Measurements from ENCODE around the gene MFSD1.

Gene MFSD1

GRCh38 chr3:158823426-158823825 lies 21.6 kb downstream of the MFSD1 start:
- H3K27me3 ChIP-seq (ENCODE audit: low read depth, low read length), result no peaks in the 10 kb centered on the region
- no peak overlapping the region for H3K4me3 ChIP-seq (ENCODE audit: low read length)
- H2AFZ ChIP-seq (ENCODE audit: low read depth, low read length), result no peak overlapping the region
- no peaks in the 10 kb centered on the region for H3K79me2 ChIP-seq (ENCODE audit: low read length)
- no peak for TF ChIP-seq EZH2phosphoT487 (IDR thresholded peaks at IDR 0.05; ENCODE audit: low read depth)
- TF ChIP-seq, protein P1, sequence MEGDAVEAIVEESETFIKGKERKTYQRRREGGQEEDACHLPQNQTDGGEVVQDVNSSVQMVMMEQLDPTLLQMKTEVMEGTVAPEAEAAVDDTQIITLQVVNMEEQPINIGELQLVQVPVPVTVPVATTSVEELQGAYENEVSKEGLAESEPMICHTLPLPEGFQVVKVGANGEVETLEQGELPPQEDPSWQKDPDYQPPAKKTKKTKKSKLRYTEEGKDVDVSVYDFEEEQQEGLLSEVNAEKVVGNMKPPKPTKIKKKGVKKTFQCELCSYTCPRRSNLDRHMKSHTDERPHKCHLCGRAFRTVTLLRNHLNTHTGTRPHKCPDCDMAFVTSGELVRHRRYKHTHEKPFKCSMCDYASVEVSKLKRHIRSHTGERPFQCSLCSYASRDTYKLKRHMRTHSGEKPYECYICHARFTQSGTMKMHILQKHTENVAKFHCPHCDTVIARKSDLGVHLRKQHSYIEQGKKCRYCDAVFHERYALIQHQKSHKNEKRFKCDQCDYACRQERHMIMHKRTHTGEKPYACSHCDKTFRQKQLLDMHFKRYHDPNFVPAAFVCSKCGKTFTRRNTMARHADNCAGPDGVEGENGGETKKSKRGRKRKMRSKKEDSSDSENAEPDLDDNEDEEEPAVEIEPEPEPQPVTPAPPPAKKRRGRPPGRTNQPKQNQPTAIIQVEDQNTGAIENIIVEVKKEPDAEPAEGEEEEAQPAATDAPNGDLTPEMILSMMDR (IDR thresholded peaks at IDR 0.05; ENCODE audit: low read depth, low read length), result no peak
- no peak overlapping the region for H3K27ac ChIP-seq (ENCODE audit: low read length)
- no peak overlapping the region for H3K4me2 ChIP-seq (ENCODE audit: low read length)
- no peak overlapping the region for H3K9ac ChIP-seq (ENCODE audit: low read length)
- no peaks in the 10 kb centered on the region for H3K4me1 ChIP-seq (ENCODE audit: low read length)
- H3K36me3 ChIP-seq (replicated peaks; ENCODE audit: low read depth, low read length), result peaks cover 11% of the 10 kb centered on the region
- no peaks in the 10 kb centered on the region for H3K9me3 ChIP-seq (ENCODE audit: insufficient read depth, low read length)
- H4K20me1 ChIP-seq (ENCODE audit: insufficient read depth, low read length), result no peaks in the 10 kb centered on the region

DNA sequence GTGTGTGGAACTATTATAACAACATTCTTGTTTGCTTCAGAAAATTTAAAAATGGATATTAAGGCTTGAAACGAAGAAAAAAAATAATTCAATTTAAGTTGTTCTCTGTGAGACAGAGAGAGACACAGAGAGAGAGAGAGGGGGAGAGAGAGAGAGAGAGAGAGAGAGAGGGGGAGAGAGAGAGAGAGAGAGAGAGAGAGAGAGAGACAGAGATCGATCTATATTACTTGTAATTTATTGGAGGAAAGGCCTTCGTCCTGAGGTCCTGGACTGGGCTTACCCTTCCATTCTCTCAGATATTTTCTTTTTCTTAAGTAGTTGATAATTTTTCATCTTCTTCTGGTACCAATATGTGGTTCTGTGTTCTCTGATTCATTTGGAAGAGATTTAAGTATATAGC lies 25.9 kb downstream of the MFSD1 start:
- no peaks in the 10 kb centered on the region for H3K4me1 ChIP-seq (ENCODE audit: low read length)
- no peak overlapping the region for H3K27ac ChIP-seq (ENCODE audit: low read length)
- peaks cover 11% of the 10 kb centered on the region for H3K36me3 ChIP-seq (replicated peaks; ENCODE audit: low read depth, low read length)
- no peak overlapping the region for H3K4me3 ChIP-seq (ENCODE audit: low read length)
- H3K4me2 ChIP-seq (ENCODE audit: low read length), result no peak overlapping the region
- H3K79me2 ChIP-seq (ENCODE audit: low read length), result no peaks in the 10 kb centered on the region
- H4K20me1 ChIP-seq (ENCODE audit: insufficient read depth, low read length), result no peaks in the 10 kb centered on the region
- H2AFZ ChIP-seq (ENCODE audit: low read depth, low read length), result no peak overlapping the region
- no peaks in the 10 kb centered on the region for H3K27me3 ChIP-seq (ENCODE audit: low read depth, low read length)
- H3K9ac ChIP-seq (ENCODE audit: low read length), result no peak overlapping the region
- H3K9me3 ChIP-seq (ENCODE audit: insufficient read depth, low read length), result no peaks in the 10 kb centered on the region
- no peak for TF ChIP-seq EZH2phosphoT487 (IDR thresholded peaks at IDR 0.05; ENCODE audit: low read depth)
- TF ChIP-seq, protein P1 (IDR thresholded peaks at IDR 0.05; ENCODE audit: low read depth, low read length), result no peak

GRCh38 chr3:158830391-158830790 lies 28.5 kb downstream of the MFSD1 start:
- no peak overlapping the region for H3K4me3 ChIP-seq (ENCODE audit: low read length)
- peaks cover 1% of the 10 kb centered on the region for H3K36me3 ChIP-seq (replicated peaks; ENCODE audit: low read depth, low read length)
- TF ChIP-seq, protein P1 (IDR thresholded peaks at IDR 0.05; ENCODE audit: low read depth, low read length), result no peak
- TF ChIP-seq EZH2phosphoT487 (IDR thresholded peaks at IDR 0.05; ENCODE audit: low read depth), result no peak
- H3K4me1 ChIP-seq (ENCODE audit: low read length), result no peaks in the 10 kb centered on the region
- no peak overlapping the region for H3K27ac ChIP-seq (ENCODE audit: low read length)
- H3K9me3 ChIP-seq (ENCODE audit: insufficient read depth, low read length), result no peaks in the 10 kb centered on the region
- H3K4me2 ChIP-seq (ENCODE audit: low read length), result no peak overlapping the region
- H3K79me2 ChIP-seq (ENCODE audit: low read length), result no peaks in the 10 kb centered on the region
- H3K27me3 ChIP-seq (ENCODE audit: low read depth, low read length), result no peaks in the 10 kb centered on the region
- H4K20me1 ChIP-seq (ENCODE audit: insufficient read depth, low read length), result no peaks in the 10 kb centered on the region
- no peak overlapping the region for H3K9ac ChIP-seq (ENCODE audit: low read length)
- no peak overlapping the region for H2AFZ ChIP-seq (ENCODE audit: low read depth, low read length)

DNA sequence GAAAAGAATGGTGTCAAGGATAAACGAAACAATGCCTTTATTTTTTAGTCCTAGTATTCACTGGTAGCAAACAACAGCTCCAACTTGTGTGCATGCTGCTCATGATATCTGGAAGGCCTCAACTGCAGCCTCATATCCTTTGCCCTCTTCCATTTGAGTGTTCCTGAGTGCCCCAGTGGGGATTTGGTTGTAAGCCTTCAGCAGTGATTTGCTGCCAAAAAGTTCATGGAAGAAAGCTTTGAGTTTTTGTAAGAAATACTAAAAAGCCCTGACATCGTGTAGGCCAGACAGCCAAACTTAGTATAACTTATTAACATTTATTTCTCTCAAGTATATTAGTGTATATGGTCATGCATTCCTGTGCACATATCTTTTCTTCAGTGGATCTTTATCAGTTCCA lies 30.0 kb downstream of the MFSD1 start:
- no peaks in the 10 kb centered on the region for H3K4me1 ChIP-seq (ENCODE audit: low read length)
- H4K20me1 ChIP-seq (ENCODE audit: insufficient read depth, low read length), result no peaks in the 10 kb centered on the region
- H3K79me2 ChIP-seq (ENCODE audit: low read length), result no peaks in the 10 kb centered on the region
- no peak overlapping the region for H3K4me3 ChIP-seq (ENCODE audit: low read length)
- no peak overlapping the region for H3K27ac ChIP-seq (ENCODE audit: low read length)
- H2AFZ ChIP-seq (ENCODE audit: low read depth, low read length), result no peak overlapping the region
- H3K36me3 ChIP-seq (replicated peaks; ENCODE audit: low read depth, low read length), result no peaks in the 10 kb centered on the region
- no peaks in the 10 kb centered on the region for H3K9me3 ChIP-seq (ENCODE audit: insufficient read depth, low read length)
- H3K9ac ChIP-seq (ENCODE audit: low read length), result no peak overlapping the region
- H3K27me3 ChIP-seq (ENCODE audit: low read depth, low read length), result no peaks in the 10 kb centered on the region
- TF ChIP-seq, protein P1 (IDR thresholded peaks at IDR 0.05; ENCODE audit: low read depth, low read length), result no peak
- no peak for TF ChIP-seq EZH2phosphoT487 (IDR thresholded peaks at IDR 0.05; ENCODE audit: low read depth)
- no peak overlapping the region for H3K4me2 ChIP-seq (ENCODE audit: low read length)
